HG03060 (cell line): Measurements from ENCODE around the gene TTR.

ENCODE experiments used
- ATAC-seq: cut with Tn5 transposase; IDR thresholded peaks from one replicate; pipeline ENCODE4 v1.9.1; 2021; ENCODE audit warnings: low read depth, moderate number of reproducible peaks; ENCODE audit not compliant: unreplicated experiment

TTR gene

DNA sequence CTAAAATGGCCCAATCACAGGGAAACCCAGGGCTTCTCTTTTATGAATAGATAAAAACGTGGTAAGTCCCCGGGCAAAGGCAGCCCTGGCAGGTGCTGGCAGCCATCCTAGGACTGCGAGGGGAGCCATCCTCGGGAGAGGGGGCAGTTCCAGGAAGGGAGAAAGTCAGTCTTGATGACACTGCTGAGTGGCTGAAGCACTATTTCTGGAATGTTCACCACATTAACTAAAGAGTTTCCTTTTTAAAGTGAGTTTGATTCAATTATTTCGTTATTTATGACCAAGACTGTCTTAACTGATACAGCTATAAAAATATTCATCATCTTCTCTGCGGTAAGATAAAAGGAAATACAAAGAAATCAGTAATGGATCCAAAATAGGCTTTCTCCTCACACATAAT is 20.4 kb downstream of the TTR start:
- no peak for ATAC-seq

DNA sequence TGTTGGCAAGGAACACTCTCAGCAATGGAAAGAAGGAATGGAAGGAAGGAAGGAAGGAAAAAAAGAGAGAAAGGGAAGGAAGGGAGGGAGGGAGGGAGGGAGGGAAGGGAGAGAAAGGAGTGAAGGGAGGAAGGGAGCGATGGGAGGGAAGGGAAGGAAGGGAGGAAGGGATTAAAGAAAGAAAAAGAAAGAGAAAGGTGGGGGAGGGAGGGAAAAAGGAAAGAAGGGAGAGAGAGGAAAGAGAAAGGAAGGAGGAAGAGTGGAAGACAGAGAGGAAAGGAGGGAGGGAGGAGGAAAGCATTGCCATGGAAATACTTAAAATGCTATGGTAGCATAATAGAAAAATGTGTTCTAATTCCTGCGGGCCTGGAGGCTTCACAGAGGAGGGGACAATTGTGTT is 22.4 kb downstream of the TTR start:
- no peak for ATAC-seq

DNA sequence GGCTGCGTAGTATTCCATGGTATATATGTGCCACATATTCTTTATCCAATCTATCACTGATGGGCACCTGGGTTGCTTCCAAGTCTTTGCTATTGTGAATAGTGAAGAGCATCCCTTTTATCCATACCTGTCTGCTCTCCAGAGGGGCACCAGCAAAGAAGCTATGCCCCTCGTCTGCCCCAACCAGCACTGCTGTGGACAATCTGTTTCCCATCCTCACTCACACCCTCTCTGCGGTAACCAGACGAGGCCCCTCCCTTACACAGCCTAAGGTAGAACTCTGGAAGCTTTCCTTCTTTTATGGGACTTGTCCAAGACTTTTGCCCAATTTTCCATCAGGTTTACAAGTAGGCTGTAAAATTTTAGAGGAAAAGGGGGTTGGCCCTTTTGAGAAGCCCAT is 24.9 kb downstream of the TTR start:
- ATAC-seq, result no peak

DNA sequence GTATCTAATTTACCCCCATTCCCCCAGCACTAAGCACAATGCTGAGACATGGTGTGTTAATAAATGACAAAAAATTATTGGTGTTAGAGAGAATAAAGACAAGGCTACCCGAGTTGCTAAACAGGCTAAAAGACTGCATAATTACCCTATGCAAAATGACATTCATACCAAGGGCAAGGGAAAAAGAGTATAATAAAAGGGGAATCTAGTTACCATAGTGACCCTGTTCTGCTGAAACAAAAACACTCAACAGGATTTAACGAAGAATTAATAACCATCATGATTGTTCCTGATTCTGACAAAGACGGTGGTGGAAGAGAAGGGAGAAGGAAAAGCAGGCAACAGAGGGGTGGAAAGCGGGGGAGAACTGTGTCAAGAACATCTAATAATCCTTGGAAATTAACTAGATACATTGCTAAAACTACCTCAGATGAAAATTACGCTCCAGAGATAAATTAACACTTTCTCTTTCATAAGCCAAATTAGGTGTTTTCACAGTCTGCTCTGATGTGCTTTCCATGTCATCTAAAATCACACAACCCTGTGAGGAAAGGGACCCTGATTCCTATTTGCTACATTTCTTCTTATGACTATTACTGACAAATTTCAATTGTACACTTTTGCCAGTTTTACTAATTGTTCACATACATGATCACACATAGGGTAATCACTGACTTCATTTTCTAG is 25.5 kb downstream of the TTR start:
- ATAC-seq, result no peak

DNA sequence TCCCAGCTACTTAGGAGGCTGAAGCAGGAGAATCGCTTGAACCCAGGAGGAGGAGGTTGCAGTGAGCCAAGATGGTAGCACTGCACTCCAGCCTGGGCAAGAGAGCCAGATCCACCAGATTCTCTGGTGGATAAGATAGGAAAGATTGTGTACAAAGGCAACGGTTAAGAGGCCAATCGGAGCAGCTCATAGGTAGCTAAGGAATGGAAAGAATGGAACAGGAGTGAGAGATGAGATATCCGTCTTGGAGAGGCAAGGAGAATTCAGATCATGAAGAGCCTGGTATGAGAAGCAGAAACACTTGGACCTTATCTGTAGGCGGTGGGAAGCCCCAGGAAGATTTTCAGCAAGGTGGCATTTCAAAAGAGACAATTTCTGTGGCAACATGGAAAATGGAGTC is 27.1 kb downstream of the TTR start:
- ATAC-seq, result no peak

DNA sequence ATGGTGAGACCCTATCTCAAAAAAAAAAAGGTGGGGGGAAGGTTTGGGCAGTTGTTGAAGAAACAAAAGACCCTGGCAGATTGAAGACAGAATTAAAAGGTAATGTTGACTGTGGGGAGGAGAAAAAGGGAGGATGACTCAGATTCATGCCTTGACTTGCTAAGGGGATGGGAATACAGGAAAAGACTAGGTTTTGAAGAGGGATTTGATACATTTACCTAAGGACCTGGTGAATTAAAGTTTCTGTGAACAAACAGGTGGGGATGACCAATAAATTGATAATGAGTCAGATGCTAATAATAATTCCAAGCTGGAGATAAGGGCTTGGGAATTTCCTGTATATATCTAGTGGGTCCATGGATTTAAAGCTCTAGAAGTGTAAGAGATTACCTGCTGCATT is 27.6 kb downstream of the TTR start:
- no peak for ATAC-seq

DNA sequence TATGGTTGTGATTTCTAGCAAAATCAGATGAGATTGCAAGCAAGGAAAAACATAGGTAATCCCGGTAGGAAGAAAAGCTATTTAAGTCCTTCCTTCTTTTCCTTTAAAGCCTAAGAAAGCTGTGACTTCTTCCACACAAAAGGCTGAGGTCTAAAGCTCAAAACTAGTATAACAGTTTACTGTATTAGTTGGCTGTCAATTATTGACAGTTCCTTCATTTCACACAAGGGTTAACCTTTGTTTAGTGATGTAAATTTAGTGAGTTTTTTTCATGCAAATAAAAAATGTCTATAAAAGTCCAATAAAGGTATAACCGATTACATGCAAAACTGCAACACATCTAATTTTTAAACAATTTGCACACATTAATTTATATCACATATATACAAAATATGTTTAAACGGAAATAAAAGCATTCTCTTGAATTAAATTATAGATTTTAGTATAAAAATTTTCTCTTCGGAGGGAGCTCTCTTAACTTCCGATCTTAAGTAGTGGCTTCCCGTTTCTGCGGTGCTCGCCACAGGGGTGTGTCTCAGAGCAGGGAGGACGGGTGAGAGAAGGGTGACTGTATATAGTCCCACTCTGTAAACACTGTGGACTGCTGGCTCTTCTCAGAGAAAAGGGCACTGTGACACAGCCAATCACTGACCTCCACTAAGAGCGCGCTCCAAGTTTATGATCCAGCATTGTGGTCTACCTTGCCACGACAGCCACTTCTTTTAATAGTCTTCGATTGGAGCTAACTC is 33.4 kb downstream of the TTR start:
- no peak for ATAC-seq

DNA sequence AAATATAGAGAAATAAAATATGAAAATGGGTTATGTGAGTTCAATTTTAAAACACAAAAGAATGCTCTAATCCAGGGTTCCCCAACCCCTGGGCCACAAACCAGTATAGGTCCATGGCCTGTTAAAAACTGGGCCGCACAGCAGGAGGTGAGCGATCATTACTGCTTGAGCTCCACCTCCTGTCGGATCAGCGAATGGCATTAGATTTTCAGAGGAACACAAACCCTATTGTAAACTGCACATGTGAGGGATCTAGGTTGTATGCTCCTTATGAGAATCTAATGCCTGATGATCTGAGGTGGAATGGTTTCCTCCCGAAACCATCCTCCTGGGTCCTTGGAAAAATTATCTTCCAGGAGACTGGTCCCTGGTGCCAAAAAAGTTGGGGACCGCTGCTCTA is 34.7 kb downstream of the TTR start:
- no peak for ATAC-seq

DNA sequence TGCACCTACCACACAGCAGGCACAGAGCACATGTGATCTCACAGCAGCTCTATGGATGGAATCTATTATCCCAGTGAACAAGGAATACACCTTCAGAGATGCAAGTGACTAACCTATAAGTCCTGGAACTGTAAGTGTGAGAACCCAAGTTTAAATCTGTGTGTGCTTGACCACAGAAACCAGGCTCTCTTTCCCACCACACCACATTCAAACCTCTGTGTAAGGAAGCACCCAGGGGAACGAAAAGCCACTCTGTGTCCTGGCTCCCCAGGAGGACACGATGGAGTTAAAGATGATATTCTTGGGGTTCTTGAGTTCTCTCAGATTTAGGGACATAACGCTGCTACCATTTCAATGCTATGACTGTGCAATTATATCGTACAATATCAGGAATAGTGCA is 38.9 kb downstream of the TTR start:
- ATAC-seq, result no peak

DNA sequence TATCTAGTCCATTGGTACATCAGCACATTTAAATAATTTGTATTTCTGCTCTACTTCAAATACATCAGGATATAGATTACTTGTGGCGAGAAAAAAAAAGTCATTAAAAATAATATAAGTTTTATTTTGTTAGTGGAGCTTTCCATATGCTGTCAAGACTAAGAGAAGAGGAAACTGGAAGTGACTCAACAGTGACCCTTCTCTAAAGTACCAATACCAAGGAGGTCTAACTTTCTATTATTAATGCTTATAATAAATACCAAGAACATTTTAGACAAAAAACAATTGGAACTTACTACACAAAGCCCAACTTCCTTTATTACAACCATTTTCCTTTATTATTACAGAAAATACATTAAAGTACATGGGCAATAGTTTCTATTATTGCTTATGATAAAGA is 39.8 kb downstream of the TTR start:
- ATAC-seq, result no peak

DNA sequence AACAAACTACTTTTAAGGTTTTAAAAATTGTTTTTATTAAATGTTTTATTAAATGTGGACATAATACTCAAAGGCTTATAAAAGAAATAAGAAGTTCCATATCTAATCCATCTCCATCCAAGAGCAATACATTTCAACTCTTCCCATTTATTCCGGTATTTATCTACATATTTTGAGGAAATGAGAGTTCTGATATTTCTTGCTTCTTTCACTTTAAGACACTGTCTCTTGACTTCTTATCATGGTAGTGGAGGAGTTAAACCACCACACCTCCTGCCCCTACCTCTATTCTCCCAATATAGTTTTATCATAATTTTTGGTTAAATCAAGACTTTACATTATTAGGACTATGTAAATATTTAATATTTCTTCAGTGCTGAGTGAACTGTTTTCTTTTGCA is 40.7 kb downstream of the TTR start:
- no peak for ATAC-seq

DNA sequence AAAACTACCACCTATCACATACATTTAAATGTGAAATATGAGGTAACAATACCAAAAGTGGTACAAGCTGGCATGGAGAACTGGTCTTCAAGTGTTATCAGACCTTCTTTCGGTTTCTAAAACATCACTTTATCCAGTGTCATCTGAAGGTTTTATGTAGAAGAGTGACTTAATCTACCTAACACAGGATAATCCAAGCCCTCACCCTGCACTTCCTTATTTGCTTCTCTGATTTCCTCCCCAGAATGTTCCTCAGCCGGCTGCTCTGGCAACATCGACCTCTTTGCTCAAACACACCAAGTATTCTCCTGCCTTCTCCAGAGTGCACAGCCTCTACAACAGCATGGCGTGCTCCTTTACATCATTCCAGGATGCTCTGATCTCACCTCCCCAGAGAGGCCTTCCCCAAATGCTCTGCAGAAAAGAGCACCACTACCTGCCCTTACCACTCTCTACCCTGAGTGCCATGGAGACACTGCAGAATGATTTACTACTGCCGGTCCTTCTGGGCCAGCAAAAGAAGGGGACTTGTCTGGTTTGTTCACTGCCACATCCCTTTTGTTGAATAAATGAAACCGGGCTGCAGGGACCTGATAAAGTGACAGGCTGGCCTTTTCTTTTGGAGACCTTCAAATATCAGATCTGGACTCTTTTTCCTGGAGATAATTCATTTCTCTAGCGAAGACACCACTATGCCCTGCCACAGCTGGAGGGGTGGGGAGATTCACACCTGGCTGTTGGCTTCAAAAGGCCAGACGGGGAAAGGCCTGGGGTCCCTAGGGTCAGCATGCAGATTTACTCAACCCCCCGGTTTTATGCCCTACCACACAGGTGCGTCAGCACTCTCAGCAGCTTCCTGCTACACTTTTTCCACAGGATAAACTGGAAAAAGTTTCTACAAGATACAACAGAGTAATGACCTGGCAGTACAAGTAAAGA is 42.0 kb downstream of the TTR start:
- ATAC-seq, result no peak

DNA sequence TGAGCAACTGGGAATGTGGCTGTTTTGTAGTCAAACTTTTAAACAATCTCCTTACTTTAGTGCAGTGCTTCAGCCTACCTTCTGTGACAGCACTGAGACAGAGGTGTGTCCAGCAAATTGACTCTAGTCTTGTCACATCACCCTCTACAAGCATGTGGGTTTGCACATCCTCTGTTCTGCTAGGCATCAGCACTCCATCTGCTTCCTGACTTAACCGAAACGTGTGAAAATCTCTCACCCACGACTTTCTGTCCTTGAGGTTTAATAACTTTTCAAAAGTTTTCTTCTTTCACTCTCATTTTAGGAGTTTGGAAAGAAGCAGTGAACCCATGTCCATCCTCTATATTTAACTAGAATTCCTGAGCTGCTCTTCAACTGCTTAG is 42.6 kb downstream of the TTR start:
- peak; percentile 97 for ATAC-seq

DNA sequence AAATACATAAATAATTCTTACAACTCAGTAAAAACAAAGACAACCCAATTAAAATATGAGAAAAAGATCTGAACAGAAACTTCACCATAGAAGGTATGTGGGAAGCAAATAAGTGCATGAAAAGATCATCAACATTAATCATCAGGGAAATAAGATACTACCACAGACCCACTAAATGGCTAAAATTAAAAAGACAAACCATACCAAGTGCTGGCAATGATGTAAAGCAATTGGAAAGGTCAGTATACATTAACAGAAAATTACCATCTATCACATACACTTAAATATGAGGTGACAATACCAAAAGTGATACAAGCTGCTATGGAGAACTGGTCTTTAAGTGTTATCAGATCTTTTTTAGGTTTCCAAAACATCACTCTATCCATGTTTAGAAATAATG is 44.7 kb downstream of the TTR start:
- no peak for ATAC-seq

DNA sequence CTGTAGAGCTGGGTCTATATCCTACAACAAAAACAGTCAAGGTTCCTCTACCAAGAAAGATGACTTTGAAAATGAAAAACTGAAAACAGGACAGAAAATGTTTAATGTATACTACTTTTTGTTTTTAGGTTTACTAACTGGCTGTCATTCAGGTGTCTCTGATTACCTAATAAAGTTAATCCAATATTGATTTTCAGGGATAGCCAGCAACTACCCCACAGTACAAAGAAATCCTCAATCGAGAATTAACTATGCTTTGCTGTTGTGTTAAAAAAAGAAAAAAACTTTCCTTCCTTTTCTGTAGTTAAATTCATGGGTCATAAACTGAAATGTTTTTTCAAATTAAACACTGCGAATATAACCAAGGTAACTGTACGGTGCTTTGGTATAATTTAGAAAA is 45.8 kb downstream of the TTR start:
- no peak for ATAC-seq

DNA sequence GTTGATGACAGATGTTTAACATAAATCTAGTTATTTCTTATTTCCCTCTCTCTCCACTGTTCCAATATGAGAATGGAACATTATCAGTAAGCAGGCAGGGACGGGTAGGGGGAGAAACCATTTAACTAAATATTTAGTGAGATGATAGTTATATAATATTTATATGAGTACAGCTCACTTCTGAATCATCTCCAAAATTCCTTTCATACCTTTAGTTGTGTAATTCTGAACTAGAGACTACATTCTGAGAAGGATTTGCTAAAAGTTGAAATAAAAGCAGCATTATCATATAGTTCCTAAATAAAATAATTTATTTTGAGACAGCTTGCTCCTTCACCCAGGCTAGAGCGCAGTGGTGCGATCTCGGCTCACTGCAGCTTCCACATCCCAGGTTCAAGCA is 51.3 kb downstream of the TTR start:
- no peak for ATAC-seq

DNA sequence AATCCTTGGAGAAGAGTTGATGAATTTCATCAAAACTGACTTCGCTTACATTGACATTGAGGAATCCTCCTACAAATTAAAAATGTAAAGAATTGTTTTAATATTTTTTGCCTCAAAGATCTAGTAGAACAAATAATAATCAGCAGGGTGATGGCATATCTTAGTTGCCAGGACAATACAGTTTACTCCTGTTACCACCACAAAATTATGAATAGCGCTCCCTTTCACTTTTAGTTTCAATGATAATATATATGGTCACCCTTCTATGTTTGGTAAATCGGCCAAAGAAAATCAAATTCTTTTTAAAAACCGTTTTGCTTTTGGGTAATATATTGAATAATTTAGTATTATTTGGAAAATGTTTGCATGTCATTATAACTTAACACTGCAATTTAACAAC is 53.7 kb downstream of the TTR start:
- no peak for ATAC-seq

DNA sequence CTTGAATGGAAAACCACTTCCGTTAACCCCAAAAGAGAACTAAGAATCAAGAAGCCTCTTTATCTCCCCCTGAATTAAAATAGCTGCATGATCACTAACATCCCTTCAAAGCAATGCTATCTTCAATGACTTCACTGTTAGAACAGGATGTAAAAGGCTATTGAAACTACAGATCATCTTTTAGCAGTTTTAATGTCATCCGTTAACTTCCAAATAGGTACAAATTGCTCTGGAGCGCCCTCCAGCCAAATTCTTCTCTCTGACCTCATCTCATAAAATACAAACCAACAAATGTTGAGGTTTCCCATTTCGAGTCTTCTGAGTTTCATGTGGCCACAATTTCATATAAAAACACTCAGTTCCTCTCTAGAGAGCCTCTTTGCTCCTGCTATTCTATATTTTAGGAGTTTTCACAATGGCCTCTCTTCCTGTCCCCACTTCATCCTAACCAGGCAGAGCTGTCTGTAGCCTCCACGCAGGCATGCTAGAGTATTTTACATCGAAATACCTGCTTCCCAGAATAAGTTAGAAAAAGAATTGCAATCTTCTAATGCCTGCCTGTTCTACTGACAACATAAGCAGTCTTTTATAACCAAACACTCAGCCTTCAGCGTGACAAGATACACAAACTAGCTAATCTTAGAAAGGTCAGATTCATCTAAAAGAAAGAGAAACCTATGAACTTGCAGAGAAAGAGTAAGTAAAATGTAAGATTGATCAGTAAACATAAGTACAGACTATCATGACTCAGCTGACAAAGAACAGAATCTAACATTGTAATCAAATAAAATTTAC is 54.9 kb downstream of the TTR start:
- ATAC-seq, result no peak

DNA sequence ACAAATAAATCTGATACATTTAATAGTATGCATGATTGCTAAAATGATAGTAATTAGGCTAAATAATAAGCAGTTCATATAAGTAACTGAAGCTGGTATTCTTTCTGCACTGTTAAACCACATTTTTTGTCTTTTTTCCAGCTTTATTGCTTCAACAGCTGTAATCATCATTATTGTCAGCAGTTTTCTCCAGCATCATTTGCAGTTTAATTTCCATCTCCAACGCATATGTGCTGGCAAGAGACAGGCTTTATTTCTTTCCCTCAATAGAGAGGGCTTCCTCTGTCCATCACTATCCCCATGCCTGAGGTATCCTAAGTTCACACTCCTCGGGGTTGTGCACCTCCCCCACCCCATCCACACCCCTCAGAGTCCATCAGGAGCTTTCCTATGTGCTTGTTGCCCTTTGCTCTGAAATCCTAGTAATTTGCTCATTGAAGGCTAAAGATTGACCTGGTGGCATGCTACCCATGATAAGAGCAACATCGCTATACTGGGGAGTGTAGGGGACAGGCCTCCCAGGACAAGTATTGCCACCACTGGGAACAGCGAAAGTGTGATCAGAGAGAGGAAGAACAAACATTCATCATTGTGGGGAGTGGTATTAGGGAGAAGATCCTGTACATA is 55.6 kb downstream of the TTR start:
- no peak for ATAC-seq
